ENCODE results near the gene DSN1.

DNA sequence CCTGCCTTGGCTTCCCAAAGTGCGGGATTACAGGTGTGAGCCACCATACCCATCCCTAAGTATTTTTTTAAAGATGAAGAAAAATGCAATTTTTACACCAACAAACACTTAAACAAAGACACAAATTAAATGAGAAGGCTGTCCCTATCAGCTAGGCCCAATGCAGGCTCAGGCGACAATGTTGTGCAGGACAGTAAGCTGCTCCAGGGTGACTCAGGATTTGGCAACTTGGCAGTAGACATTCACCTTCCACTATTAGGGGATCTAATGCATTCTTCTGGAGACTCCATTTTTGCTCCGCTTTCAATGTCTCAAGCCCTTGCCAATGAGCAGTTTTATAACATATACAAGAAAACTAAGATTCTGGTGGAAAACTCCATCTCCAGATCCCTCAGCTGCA lies 47.4 kb downstream of the DSN1 start:
- TF ChIP-seq, protein P1, sequence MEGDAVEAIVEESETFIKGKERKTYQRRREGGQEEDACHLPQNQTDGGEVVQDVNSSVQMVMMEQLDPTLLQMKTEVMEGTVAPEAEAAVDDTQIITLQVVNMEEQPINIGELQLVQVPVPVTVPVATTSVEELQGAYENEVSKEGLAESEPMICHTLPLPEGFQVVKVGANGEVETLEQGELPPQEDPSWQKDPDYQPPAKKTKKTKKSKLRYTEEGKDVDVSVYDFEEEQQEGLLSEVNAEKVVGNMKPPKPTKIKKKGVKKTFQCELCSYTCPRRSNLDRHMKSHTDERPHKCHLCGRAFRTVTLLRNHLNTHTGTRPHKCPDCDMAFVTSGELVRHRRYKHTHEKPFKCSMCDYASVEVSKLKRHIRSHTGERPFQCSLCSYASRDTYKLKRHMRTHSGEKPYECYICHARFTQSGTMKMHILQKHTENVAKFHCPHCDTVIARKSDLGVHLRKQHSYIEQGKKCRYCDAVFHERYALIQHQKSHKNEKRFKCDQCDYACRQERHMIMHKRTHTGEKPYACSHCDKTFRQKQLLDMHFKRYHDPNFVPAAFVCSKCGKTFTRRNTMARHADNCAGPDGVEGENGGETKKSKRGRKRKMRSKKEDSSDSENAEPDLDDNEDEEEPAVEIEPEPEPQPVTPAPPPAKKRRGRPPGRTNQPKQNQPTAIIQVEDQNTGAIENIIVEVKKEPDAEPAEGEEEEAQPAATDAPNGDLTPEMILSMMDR (IDR thresholded peaks at IDR 0.05): no peak
- no peak for TF ChIP-seq POLR2A (IDR thresholded peaks at IDR 0.05; ENCODE audit: low read length)
